ENCODE results near the gene RGP1.

GRCh38 chr9:35781066-35781465 lies 32.0 kb downstream of the RGP1 start:
- TF ChIP-seq CTCF (IDR thresholded peaks at IDR 0.05) (no peak), POLR2AphosphoS5 (IDR thresholded peaks at IDR 0.05; ENCODE audit: insufficient read depth in 1 of 2, low read depth in 1 of 2) (no peak)

Measured in vagina (tissue), 2 donors.